Stimulated activated CD8-positive, alpha-beta memory T cell treated with anti-CD3 and anti-CD28 coated beads, Interleukin-7, amount 100 ng/mL, for 4 hours (primary cell): Measurements from ENCODE around the gene DRICH1.
"Not testable (repeated sequence)": the region's sequence is repeated elsewhere in the genome, so short reads cannot be mapped to it uniquely, and the experiment has no call there.

ENCODE experiments used
- DNase-seq, 2 donors: peaks; one replicate each; pipeline ENCODE4 v3.0.0-alpha.2; 2020; ENCODE audit warnings: low read depth in 2 of 2

DRICH1 gene

DNA sequence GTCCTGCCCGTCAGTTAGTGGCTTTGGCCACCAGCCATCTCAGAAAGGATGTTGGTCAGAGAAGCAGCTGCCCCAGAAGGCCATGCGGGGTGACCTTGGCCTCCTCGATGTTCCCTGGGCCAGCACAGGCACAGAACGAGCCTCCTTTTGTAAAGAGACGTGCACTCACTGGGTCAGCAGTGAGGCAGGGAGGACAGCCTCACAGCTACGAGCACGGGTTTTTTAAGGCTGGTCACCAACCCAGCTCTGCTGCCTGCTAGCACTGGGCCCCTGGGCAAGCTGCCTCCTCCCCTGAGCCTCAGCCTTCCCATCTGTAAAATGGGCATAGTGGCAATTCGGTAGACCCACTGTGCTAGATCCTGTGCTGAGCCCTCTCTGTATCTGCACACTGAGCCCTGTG, 62.8 kb downstream of the DRICH1 start:
- DNase-seq = no peak

- no peak for DNase-seq
Measured at GRCh38 chr22:23566705-23567475, 65.2 kb downstream of the DRICH1 start.

DNA sequence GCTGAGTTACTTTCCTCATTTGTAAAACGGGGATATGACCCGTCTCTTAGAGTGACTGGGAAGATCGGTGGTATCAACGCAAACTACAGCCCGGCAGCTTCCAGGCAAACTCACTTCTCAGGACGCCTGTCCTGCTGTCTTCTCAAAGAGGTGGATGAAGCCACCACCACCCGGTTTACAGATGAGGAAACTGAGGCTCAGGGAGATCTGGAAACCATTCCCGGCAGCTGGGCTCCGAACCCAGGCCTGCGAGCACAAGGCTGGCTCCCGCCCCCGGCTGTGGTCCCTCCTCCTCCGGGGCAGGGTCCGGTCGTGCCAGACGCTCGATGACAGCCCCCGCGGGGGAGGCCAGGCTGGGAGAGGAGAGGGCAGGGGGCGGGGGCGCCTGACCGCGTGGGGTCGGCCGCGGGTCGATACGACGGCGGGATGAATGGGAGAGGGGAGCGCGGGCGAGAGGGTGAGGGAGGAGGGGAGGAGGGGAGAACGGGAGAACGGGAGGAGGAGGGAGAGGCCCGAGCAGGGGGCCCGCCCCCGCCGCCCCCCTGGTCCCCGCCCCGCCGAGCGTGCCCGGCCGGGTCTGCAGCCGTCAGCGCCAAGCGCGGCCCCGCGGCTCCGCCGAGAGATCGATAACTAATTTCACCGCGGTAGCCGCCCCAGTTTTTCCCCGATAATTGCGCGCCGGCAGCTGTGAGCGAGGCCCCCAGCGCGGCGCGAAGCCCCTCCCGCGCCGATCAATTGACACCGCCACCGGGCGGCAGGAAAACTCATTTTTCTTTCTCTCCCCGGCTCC, 66.0 kb downstream of the DRICH1 start:
- DNase-seq = no peak

DNA sequence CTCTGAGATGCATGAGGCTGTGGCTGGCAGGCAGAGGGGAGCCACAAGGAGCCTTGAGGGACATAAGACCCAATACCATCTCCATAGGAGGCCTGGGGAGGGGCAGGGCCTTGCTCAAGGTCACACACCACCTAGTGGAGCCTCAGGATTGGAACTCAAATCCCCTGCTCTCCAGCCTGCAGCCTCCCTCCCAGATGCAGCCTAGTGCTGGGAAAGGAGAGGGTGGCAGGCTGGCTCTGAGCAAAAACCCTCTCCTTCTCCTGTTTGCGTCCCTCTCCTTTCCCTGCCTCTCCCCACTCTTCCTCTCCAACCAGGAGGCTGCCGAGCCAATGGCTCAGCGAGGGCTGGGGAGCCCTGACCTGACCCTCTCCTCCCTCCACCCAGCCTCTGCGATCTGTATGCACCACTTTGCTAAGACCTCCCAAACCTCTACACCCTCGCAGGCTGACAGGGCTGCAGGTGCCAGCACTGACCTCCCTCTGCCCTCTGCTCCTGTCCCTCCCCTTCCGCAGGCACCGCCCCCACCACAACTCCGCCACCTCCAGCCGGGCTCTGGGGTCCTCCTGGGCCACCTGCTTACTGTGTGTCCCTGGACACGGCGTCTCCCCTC, 66.7 kb downstream of the DRICH1 start:
- DNase-seq = no peak

GRCh38 chr22:23564276-23564675, 67.8 kb downstream of the DRICH1 start:
- DNase-seq = no peak

DNA sequence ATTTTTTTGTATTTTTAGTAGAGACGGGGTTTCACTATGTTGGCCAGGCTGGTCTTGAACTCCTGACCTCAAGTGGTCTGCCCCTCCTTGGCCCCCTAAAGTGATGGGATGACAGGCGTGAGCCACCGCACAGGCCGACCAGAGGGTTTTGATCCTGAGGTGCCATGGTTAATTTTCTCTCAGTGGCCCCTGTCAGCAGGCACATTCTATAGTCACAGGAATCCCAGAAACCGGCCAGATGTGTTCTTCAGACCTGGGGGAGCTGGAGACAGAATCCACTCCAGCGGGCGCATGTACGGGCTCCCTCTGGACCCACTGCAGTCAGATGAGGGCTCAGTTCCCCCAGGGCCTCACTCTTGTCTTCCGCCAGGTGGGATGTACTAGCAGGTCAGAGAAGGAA, 69.0 kb downstream of the DRICH1 start:
- DNase-seq = no peak

GRCh38 chr22:23562186-23562585, 69.9 kb downstream of the DRICH1 start:
- no peak for DNase-seq

GRCh38 chr22:23561025-23561510, 71.1 kb downstream of the DRICH1 start:
- not testable (repeated sequence) for DNase-seq

- DNase-seq = not testable (repeated sequence)
Measured at GRCh38 chr22:23560215-23560614, 71.9 kb downstream of the DRICH1 start.
